Body of pancreas (tissue), 4 donors: Measurements from ENCODE around the gene GP1BB. TPM values are rescaled to one million over a fixed set of nuclear protein-coding genes. Genes with fewer than 3 reads are reported as not detected.

Experiments used
- ATAC-seq: fragments of 150-250 bp; one replicate; pipeline ENCODE4 v1.9.1; 2016
- DNase-seq, 4 donors: peaks; one replicate each; pipeline ENCODE4 v3.0.0-alpha.2; 2019
- H3K27ac ChIP-seq, 4 donors: fragments of 200-600 bp; sonication (generic); 1 replicate in 3 of 4; 2 replicates in 1 of 4; pipeline versions ENCODE4 v1.5.1 to v1.6.1; 2016 to 2019; ENCODE audit warnings: mild to moderate bottlenecking in 1 of 4, mixed read lengths in 1 of 4, moderate library complexity in 1 of 4
- H3K27me3 ChIP-seq, 2 donors: fragments of 200-600 bp; sonication (generic); one replicate each; pipeline ENCODE4 v1.6.0; 2016; ENCODE audit warnings: mild to moderate bottlenecking in 1 of 2
- H3K36me3 ChIP-seq, 2 donors: fragments of 200-600 bp; sonication (generic); replicated peaks in 1 of 2; 2 replicates each; pipeline ENCODE4 v1.5.1; 2016; ENCODE audit warnings: low read depth in 2 of 2; ENCODE audit not compliant: insufficient read depth in 1 of 2
- H3K4me1 ChIP-seq: fragments of 200-600 bp; sonication (generic); one replicate; pipeline ENCODE4 v1.6.0; 2016
- H3K4me3 ChIP-seq, 2 donors: fragments of 200-600 bp; sonication (generic); 1 replicate in 1 of 2; 2 replicates in 1 of 2; pipeline ENCODE4 v1.5.1; 2016 to 2019
- H3K9me3 ChIP-seq, 3 donors: fragments of 200-600 bp; sonication (generic); 1 replicate in 2 of 3; 2 replicates in 1 of 3; pipeline ENCODE4 v1.5.1; 2016
- CTCF ChIP-seq, 7 experiments: fragments of 450-650 bp in 4 of 7; fragments of 200-600 bp in 3 of 7; sonication (generic) in 3 of 7; IDR thresholded peaks; one replicate each; pipeline ENCODE4 v1.5.1; 2016 to 2019; ENCODE audit warnings: antibody characterized with exemption in 7 of 7
- POLR2A ChIP-seq, 3 donors: fragments of 450-650 bp; IDR thresholded peaks; one replicate each; pipeline ENCODE4 v1.6.1; 2016; ENCODE audit warnings: antibody characterized with exemption in 3 of 3, mild to moderate bottlenecking in 2 of 3
- WGBS, 2 donors: methylation state at CpG; one replicate each; pipeline ENCODE4 v1.1.5; 2017; 5-methylcytosine and 5-hydroxymethylcytosine counted together
- intact Hi-C: fragments of 100-400 bp; cut with DNase I; formaldehyde crosslinking; loops from one replicate; pipeline ENCODE4 v1.15.1; 2023
- total RNA-seq, 2 donors: library from RNA; depleted of rRNA; stranded (reverse); fragments of >200 nt; gene quantifications; one replicate each; pipeline ENCODE4 v1.1.0, GENCODE V29; 2016

GP1BB gene
- total RNA-seq, 2 donors from 2014 or later, result 6.2 to 29.7 TPM

- no peak for DNase-seq
- TF ChIP-seq POLR2A (IDR thresholded peaks at IDR 0.05) (no peak), CTCF (IDR thresholded peaks at IDR 0.05) (no peak)
- Histone ChIP-seq H3K27ac (no peak overlapping the region), H3K4me1 (no peaks in the 10 kb centered on the region), H3K9me3 (no peaks in the 10 kb centered on the region), H3K4me3 (no peak overlapping the region), H3K27me3 (no peaks in the 10 kb centered on the region), H3K36me3 (no peaks in the 10 kb centered on the region)
- no peak for ATAC-seq
- WGBS, 2 donors, result 80 to 84% methylated on average over 7 to 15 of the region's 15 CpGs
- intact Hi-C loops, result no loop called here
Measured at GRCh38 chr22:19740586-19740985, 17.2 kb downstream of the GP1BB start.

- 90 to 95% methylated on average over 2 to 7 of the region's 7 CpGs for WGBS, 2 donors
- intact Hi-C loops, result no loop called here
Measured at GRCh38 chr22:19741053-19741452, 17.7 kb downstream of the GP1BB start.

GRCh38 chr22:19742160-19743066 lies 19.1 kb downstream of the GP1BB start:
- WGBS, 2 donors, result 79 to 80% methylated on average over 8 to 21 of the region's 21 CpGs
- H3K9me3 ChIP-seq, result no peaks in the 10 kb centered on the region
- no peak overlapping the region for H3K27ac ChIP-seq
- no peak for TF ChIP-seq POLR2A (IDR thresholded peaks at IDR 0.05)
- no peak for TF ChIP-seq CTCF (IDR thresholded peaks at IDR 0.05)
- no peak for ATAC-seq
- H3K4me3 ChIP-seq, result no peak overlapping the region
- no peaks in the 10 kb centered on the region for H3K4me1 ChIP-seq
- intact Hi-C loops, result no loop called here
- H3K27me3 ChIP-seq, result no peaks in the 10 kb centered on the region
- no peaks in the 10 kb centered on the region for H3K36me3 ChIP-seq
- DNase-seq, result no peak

More at GRCh38 chr22:19741053-19741452, 17.7 kb downstream of the GP1BB start:
- H3K4me1 ChIP-seq, result no peaks in the 10 kb centered on the region
- no peaks in the 10 kb centered on the region for H3K9me3 ChIP-seq
- H3K4me3 ChIP-seq, result no peak overlapping the region
- DNase-seq (no peak), ATAC-seq (no peak)
- no peaks in the 10 kb centered on the region for H3K36me3 ChIP-seq
- H3K27ac ChIP-seq, result no peak overlapping the region
- TF ChIP-seq POLR2A (IDR thresholded peaks at IDR 0.05) (no peak), CTCF (IDR thresholded peaks at IDR 0.05) (no peak)
- H3K27me3 ChIP-seq, result no peaks in the 10 kb centered on the region

GRCh38 chr22:19743081-19743480 lies 19.7 kb downstream of the GP1BB start:
- intact Hi-C loops, result no loop called here
- no peak for DNase-seq
- Histone ChIP-seq H3K27ac (no peak overlapping the region), H3K4me3 (no peak overlapping the region), H3K4me1 (no peaks in the 10 kb centered on the region), H3K27me3 (no peaks in the 10 kb centered on the region), H3K9me3 (no peaks in the 10 kb centered on the region), H3K36me3 (no peaks in the 10 kb centered on the region)
- no peak for ATAC-seq
- TF ChIP-seq POLR2A (IDR thresholded peaks at IDR 0.05) (no peak), CTCF (IDR thresholded peaks at IDR 0.05) (no peak)
- 80 to 95% methylated on average over 3 to 6 of the region's 6 CpGs for WGBS, 2 donors

- WGBS, 2 donors, result 66 to 80% methylated on average over 2 to 4 of the region's 4 CpGs
- Histone ChIP-seq H3K36me3 (no peaks in the 10 kb centered on the region), H3K4me1 (no peaks in the 10 kb centered on the region), H3K27me3 (no peaks in the 10 kb centered on the region), H3K4me3 (no peak overlapping the region), H3K9me3 (no peaks in the 10 kb centered on the region), H3K27ac (no peak overlapping the region)
- DNase-seq (no peak), ATAC-seq (no peak)
- TF ChIP-seq POLR2A (IDR thresholded peaks at IDR 0.05) (no peak), CTCF (IDR thresholded peaks at IDR 0.05) (no peak)
- intact Hi-C loops, result no loop called here
Measured at GRCh38 chr22:19743651-19744050, 20.3 kb downstream of the GP1BB start.
